OCI-LY7 (cell line): ENCODE results near the gene RASAL3. TPM values are rescaled to one million over a fixed set of nuclear protein-coding genes. Genes with fewer than 3 reads are reported as not detected.
"Not testable (repeated sequence)": the region's sequence is repeated elsewhere in the genome, so short reads cannot be mapped to it uniquely, and the experiment has no call there.

Experiments
- BruUV-seq: library from RNA; stranded (reverse); fragments of 400-500 nt; replicated peaks from 2 replicates; lab custom pipeline; 2021; lab: Mats Ljungman, UMichigan
- CTCF ChIA-PET: fragments of 300-600 bp; sonication (Branson Sonifier 250); formaldehyde crosslinking; loops from one replicate; lab custom pipeline; 2022; ENCODE audit warnings: antibody characterized with exemption; ENCODE audit not compliant: unreplicated experiment; lab: Charles Lee
- POLR2A ChIA-PET: fragments of 300-600 bp; sonication (Branson Sonifier 250); formaldehyde crosslinking; loops from one replicate; lab custom pipeline; 2022; ENCODE audit warnings: antibody characterized with exemption; lab: Charles Lee
- DNase-seq: peaks from one replicate; pipeline ENCODE4 v3.0.0-alpha.2; 2015; ENCODE audit warnings: low spot score
- H2AFZ ChIP-seq: fragments of 200-600 bp; sonication (generic), shearing (Covaris generic); 2 replicates; pipeline ENCODE4 v1.6.1; 2014; ENCODE audit warnings: mild to moderate bottlenecking, antibody characterized with exemption, low read length, moderate library complexity
- H3K27ac ChIP-seq: fragments of 200-600 bp; sonication (generic); 2 replicates; pipeline ENCODE4 v1.5.1; 2014; ENCODE audit warnings: mixed run types, low read depth, mild to moderate bottlenecking, moderate library complexity, low read length, inconsistent platforms; ENCODE audit not compliant: poor library complexity, severe bottlenecking
- H3K36me3 ChIP-seq: fragments of 200-600 bp; sonication (generic); 2 replicates; pipeline ENCODE4 v1.6.1; 2014; ENCODE audit warnings: mild to moderate bottlenecking, antibody characterized with exemption, low read length, moderate library complexity, mixed read lengths; ENCODE audit not compliant: insufficient read depth
- H3K4me1 ChIP-seq: fragments of 200-600 bp; sonication (generic); 2 replicates; pipeline ENCODE4 v1.5.1; 2014; ENCODE audit warnings: mild to moderate bottlenecking, low read length; ENCODE audit not compliant: insufficient read depth, poor library complexity, severe bottlenecking
- H3K4me2 ChIP-seq: fragments of 200-600 bp; sonication (generic); 2 replicates; pipeline ENCODE4 v1.6.1; 2014; ENCODE audit warnings: mild to moderate bottlenecking, low read length
- H3K4me3 ChIP-seq: fragments of 200-600 bp; sonication (generic); 2 replicates; pipeline ENCODE4 v1.5.1; 2014; ENCODE audit warnings: mild to moderate bottlenecking, low read depth, low read length; ENCODE audit not compliant: poor library complexity, severe bottlenecking
- H3K79me2 ChIP-seq: fragments of 200-600 bp; sonication (generic); 2 replicates; pipeline ENCODE4 v1.6.1; 2016; ENCODE audit warnings: low read depth, mild to moderate bottlenecking, low read length, moderate library complexity, mixed read lengths; ENCODE audit not compliant: insufficient read depth
- H3K9me2 ChIP-seq: fragments of 200-600 bp; sonication (generic); 2 replicates; pipeline ENCODE4 v1.6.1; 2016; ENCODE audit warnings: mild to moderate bottlenecking, low read length, mixed read lengths; ENCODE audit not compliant: insufficient read depth
- H3K9me3 ChIP-seq: fragments of 200-600 bp; sonication (generic); 2 replicates; pipeline ENCODE4 v1.6.1; 2014; ENCODE audit warnings: mild to moderate bottlenecking, mixed run types, low read length, mixed read lengths
- H4K20me1 ChIP-seq: fragments of 200-600 bp; sonication (generic); 2 replicates; pipeline ENCODE4 v1.6.1; 2014; ENCODE audit warnings: mild to moderate bottlenecking, antibody characterized with exemption, low read length, moderate library complexity, mixed read lengths; ENCODE audit not compliant: insufficient read depth
- CTCF ChIP-seq: fragments of 200-600 bp; sonication (generic); conservative IDR thresholded peaks from 2 replicates; pipeline ENCODE4 v1.5.1; 2014; ENCODE audit warnings: mild to moderate bottlenecking, antibody characterized with exemption, low read length, moderate library complexity, mixed read lengths
- EZH2phosphoT487 ChIP-seq: fragments of 200-600 bp; sonication (generic); IDR thresholded peaks from 2 replicates; pipeline ENCODE4 v1.6.1; 2018; ENCODE audit warnings: low read depth, borderline replicate concordance, mild to moderate bottlenecking, mixed run types, antibody characterized with exemption, low read length, moderate library complexity, mixed read lengths
- intact Hi-C: fragments of 100-400 bp; cut with micrococcal nuclease; formaldehyde crosslinking; loops from one replicate; pipeline ENCODE4 v1.10.0; 2022; ENCODE audit not compliant: unreplicated experiment
- total RNA-seq, 2 experiments: library from RNA; depleted of rRNA in 1 of 2; stranded (reverse); fragments of >200 nt in 1 of 2; shearing (Covaris generic) in 1 of 2; gene quantifications; 2 replicates each; pipeline ENCODE4 v1.2.3, GENCODE V29; 2014 to 2022

The RASAL3 gene
- total RNA-seq, 2 experiments from 2014 or later = 28.3 to 53.3 TPM

- Histone ChIP-seq H3K79me2 (no peaks in the 10 kb centered on the region), H4K20me1 (no peaks in the 10 kb centered on the region), H3K4me1 (peaks cover 7% of the 10 kb centered on the region), H2AFZ (no peak overlapping the region), H3K4me2 (no peak overlapping the region), H3K9me2 (no peaks in the 10 kb centered on the region), H3K4me3 (no peak overlapping the region), H3K9me3 (no peaks in the 10 kb centered on the region), H3K27ac (no peak overlapping the region), H3K36me3 (no peaks in the 10 kb centered on the region)
- intact Hi-C loops = no loop called here
- no peak for DNase-seq
- TF ChIP-seq CTCF (no peak), EZH2phosphoT487 (no peak)
- ChIA-PET POLR2A (interaction anchor here (0.7 kb wide), 2 partner anchors 62 to 70 kb away, joined by 4 read pairs; no protein-coding TSS in a partner anchor), CTCF (no interaction called here)
- no TSS peak for BruUV-seq
Measured at GRCh38 chr19:15475169-15475568, 10.8 kb upstream of the RASAL3 start.

GRCh38 chr19:15473821-15474220 lies 9.5 kb upstream of the RASAL3 start:
- BruUV-seq, H3K9me2 ChIP-seq, H3K4me2 ChIP-seq, H3K79me2 ChIP-seq, H2AFZ ChIP-seq, H3K4me3 ChIP-seq, H3K4me1 ChIP-seq, DNase-seq, H4K20me1 ChIP-seq, POLR2A ChIA-PET, H3K9me3 ChIP-seq, intact Hi-C loops, H3K27ac ChIP-seq, H3K36me3 ChIP-seq, CTCF ChIA-PET: not testable (repeated sequence)

- POLR2A ChIA-PET = no interaction called here
- CTCF ChIA-PET = no interaction called here
- Histone ChIP-seq H4K20me1 (no peaks in the 10 kb centered on the region), H2AFZ (no peak overlapping the region), H3K9me3 (no peaks in the 10 kb centered on the region), H3K4me2 (no peak overlapping the region), H3K9me2 (no peaks in the 10 kb centered on the region), H3K4me1 (peaks cover 16% of the 10 kb centered on the region), H3K27ac (no peak overlapping the region), H3K36me3 (no peaks in the 10 kb centered on the region), H3K79me2 (no peaks in the 10 kb centered on the region), H3K4me3 (no peak overlapping the region)
- BruUV-seq = no TSS peak
- DNase-seq = no peak
- intact Hi-C loops = no loop called here
- TF ChIP-seq CTCF (no peak), EZH2phosphoT487 (no peak)
Measured at GRCh38 chr19:15471639-15472101, 7.3 kb upstream of the RASAL3 start.
